NOMO-1 treated with dmso at 0.1 percent for 144 hours (cell line): ENCODE measurements around the gene FAM174C.
"Not testable (repeated sequence)": the region's sequence is repeated elsewhere in the genome, so short reads cannot be mapped to it uniquely, and the experiment has no call there.

ENCODE experiments used
- DNase-seq: peaks from one replicate; lab custom pipeline; 2025; ENCODE audit not compliant: unreplicated experiment; lab: John Stamatoyannopoulos, UW

The FAM174C gene

DNA sequence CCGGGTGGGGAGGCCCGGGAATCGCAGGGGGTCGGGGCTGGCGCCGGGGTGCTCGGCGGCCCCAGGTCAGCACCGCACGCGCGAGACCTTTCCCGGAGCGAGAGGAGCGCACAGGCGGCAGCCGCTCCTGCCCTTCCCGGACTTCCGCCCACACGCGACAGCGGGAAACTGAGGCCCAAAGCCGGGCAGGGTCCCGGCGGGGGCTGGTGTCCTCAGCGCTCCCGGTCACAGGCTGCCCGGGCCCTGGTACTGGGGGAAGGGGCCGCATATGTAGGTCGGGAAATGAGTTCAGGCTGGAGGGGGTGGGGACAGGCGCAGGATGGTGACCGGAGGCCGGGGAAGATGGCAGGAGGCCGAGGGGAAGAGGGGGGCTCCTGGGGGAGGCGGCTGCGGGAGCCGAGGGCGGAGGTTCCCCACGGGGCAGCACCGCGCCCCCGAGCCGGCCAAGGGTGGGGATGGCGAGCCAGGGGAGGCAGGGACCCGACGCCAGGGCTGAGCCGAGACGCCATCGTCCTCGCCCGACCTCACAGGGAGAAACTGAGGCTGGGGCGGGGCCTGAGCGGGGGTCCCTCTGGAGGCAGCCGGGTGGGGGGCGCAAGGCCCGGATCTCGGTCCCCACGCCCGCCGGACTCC, 38.2 kb upstream of the FAM174C start:
- no peak for DNase-seq

DNA sequence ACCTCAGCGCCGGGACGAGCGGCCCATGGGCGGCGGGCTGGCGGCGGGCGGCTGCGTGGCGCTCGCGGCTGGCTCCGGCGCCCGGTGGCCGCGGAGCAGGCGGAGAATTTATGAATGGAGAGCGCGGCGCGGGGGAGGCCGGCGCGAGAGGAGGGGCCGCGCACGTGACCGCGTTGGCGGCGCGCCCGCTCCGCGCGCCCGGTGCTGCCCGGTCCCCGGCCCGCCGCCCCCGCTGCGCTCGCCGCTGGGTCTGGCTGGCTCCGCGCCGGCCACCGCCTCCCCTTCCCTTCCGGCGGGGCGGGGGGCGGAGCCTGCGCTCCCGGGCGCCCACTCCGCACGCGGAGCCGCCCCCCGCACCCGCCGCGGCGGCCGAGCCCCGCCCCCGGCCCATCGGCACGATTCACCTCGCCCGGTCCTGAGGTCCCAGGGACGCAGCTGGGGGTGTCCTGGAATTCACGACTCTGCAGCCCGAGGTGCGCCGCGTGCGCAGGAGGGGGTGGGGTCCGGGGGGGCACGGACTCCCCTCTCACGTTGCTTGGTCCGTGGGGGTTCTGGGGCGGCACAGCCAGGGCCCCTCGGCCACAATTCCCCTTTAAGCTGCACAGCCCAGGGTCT, 37.5 kb upstream of the FAM174C start, which contains the start of gene CBARP:
CBARP (minus strand) TSS at position 252 of the 615 bp plus-strand sequence. CDS start 1,905 bp downstream, outside the sequence.
- DNase-seq, result no peak

DNA sequence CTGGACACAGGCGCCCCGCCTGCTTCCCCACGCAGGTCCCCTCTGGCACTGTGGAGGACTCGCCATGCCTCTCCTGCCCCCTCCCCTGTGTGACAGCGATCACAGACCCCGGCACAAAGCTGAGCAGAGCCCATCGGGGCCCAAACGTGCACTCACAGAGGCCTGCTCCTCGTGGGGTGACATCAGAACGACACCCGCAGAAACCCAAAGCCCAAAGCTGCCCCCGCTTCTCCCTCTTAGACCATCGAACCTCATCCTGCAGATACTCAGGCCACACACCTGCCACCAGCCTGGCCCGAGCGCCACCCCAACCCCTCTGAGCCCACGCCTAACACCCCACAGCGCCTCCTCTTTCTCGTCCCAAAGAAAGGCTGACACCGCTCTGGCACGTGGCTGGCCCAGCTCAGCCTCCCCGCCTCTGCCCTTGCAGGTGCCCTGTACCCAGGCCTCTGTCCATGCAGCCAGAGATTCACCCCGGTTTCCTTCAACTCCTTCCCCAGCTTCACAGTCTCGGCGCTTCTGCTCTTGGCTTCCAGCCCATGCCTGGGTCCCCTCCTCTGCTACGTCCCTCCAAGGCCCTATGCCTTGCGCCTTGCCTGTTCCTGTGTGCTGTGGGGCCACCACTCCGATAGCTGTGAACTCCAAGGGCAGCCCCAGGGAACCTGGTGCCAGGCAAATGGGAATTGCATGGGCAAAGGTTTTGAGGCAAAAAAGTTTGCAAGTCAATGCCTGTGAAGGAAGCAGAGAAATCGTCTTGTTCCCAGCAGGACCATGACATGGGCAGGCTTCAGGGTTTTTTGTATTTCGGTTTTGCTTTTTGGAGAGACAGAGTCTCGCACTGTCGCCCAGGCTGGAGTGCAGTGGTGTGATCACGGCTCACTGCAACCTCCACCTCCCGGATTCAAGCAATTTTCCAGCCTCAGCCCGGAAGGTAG, 36.7 kb upstream of the FAM174C start:
- no peak for DNase-seq

DNA sequence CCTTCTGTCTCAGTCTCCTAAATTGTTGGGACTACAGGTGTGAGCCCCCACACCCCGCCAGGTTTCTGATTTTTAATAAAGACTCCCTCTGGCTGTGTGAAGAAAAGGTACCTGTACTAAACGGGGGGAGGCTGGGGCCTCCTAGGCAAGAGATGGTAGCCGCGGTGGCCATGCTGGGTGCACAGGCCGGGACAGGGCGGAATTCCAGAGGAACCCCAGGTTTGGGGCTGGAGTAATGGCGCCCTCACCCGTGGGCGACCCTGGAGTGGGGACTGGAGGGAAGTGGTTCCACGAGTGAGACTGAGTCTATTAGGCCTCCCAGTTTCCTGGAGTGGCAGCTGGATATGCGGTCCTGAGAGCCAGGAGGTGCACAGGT, 35.9 kb upstream of the FAM174C start:
- DNase-seq, result no peak

DNA sequence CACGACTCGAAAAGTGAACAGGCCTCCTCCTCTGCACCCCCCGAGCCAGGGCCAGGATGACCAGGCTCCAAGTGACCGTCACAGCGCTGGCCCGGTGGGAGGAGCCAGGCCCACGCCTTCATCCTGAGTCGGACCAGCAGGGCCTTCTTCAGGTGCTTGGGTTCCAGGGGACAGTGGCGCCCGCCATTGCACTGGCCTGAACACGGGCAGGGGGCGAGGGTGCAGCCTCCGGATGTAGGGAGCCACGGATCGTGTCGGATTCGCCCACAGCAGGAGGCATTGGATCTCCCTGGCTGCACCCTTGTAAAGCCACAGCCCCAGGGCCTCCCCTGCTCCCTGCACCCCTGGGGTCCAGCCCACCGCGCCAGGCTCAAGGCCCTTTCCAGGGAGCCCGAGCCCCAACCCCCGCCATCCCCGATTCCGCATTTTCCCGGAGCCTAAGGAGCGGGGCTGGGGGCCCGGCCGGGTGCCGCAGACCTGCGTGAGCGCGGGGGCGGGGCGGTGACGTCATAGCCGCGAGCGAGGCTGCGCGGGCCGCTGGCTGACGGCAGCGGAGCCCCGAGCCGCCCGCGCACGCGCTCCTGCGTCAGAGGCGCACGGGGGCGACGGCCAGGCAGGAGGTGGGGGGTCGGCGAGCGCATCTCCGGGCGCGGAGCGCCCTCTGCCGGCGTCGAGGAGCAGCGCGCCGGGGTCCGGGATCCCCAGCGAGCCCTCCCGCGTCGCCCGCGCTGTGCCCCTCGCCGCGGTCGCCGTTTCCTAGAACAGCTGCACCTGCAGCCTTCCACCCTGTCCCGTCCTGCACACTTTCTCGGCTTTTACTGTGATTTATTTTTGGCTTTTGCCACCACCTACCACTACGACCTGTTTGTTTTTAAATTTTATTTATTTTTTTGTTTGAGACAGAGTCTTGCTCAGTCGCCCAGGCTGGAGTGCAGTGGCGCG, 35.3 kb upstream of the FAM174C start:
- DNase-seq, result peak; percentile 69

DNA sequence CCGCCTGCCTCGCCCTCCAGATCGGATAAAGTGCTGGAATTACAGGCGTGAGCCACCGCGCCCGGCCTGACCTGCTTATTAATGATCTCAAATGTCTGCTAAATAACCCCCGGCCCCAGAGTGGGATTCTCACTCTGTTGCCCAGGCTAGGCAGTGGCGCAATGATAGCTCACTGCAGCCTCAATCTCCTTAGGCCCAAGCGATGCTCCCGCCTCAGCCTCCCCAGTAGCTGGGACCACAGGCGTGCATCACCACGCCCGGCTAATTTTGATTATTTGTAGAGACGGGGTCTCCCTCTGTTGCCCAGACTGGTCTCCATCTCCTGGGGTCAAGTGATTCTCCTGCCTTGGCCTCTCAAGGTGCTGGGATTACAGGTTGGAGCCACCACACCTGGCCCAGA, 34.4 kb upstream of the FAM174C start:
- DNase-seq, result no peak

DNA sequence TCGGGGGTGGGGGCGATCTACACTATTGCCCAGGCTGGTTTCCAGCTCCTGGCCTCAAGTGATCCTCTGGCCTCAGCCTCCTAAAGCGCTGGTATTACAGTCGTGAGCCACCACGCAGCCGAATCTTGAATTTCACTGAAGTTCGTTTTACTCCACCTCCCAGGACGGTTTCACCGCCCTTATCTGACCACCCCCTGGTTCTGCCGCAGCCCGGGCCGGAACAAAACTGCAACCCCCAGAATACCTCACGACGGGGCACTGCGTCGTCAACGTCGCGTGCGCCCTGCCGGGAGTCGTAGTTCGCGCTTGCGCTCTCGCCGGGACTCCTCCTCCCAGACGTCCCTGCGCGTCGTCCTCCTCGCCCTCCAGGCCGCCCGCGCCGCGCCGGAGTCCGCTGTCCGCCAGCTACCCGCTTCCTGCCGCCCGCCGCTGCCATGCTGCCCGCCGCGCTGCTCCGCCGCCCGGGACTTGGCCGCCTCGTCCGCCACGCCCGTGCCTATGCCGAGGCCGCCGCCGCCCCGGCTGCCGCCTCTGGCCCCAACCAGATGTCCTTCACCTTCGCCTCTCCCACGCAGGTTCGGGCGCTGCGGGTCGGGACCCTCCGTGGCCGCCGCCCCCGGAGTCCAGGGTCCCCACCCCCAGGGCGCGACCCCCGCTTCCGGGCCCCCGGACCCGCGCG, 33.8 kb upstream of the FAM174C start, which contains the start of gene ATP5F1D:
ATP5F1D (plus strand) TSS at position 335 of the 679 bp plus-strand sequence; CDS start at position 435, 100 bp downstream.
- DNase-seq, result peak; percentile 91

DNA sequence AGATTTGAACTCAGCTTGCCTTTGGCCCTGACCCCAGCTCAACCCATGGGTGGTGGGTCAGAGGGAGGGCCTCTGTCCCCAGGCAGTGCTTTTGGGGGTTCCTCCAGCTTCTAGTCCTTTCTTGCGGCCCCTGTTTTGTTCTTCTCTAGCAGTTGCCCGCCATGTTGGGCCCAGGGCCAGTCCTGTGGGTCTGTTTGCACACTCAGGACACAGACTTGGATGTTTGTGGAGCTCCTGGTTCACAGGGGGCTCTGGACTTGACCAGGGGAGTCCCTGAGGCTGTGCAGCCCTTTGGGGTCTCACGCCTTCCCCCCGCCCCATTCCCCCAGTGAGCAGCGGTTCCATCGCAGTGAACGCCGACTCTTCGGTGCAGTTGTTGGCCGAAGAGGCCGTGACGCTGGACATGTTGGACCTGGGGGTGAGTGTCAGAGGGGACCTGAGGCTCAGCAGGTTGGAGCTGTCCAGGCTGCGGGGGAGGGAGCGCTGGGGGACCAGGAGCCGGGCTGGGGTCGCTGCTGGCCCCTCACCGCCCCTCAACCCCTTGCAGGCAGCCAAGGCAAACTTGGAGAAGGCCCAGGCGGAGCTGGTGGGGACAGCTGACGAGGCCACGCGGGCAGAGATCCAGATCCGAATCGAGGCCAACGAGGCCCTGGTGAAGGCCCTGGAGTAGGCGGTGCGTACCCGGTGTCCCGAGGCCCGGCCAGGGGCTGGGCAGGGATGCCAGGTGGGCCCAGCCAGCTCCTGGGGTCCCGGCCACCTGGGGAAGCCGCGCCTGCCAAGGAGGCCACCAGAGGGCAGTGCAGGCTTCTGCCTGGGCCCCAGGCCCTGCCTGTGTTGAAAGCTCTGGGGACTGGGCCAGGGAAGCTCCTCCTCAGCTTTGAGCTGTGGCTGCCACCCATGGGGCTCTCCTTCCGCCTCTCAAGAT, 31.3 kb upstream of the FAM174C start:
- DNase-seq, result peak; percentile 78

DNA sequence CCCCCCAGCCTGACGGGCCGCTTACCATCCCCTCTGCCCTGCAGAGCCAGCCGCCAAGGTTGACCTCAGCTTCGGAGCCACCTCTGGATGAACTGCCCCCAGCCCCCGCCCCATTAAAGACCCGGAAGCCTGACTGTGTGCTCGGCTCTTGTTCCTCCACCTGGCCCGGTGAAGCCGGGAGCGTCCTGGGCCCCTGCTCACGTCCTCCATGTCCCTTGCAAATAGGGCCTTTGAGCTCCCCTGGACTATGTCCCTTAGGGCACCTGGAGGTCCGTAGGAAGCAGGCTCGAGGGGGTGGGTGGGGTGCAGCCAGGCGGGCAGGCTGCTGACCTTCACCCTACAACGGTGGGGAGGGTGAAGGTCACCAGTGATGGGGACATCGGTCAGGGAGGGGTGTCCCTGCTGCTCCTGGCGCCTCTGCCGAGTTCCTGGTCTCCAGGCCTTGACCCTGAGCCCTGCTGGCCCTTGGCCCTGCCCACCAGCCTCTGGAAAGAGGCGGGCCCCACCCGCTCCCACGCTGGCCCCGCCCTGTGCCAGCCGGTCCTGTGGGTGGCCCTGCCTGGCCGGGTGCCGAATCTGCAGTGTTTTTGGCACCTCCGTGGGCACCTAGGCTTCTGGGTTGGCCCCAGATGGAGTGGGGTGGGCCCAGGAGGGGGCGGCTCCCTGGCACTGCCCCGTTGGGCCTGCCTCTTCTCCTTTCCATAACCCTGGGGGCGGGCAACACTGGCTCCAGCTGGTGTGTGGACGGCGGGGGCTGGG, 30.5 kb upstream of the FAM174C start:
- no peak for DNase-seq

DNA sequence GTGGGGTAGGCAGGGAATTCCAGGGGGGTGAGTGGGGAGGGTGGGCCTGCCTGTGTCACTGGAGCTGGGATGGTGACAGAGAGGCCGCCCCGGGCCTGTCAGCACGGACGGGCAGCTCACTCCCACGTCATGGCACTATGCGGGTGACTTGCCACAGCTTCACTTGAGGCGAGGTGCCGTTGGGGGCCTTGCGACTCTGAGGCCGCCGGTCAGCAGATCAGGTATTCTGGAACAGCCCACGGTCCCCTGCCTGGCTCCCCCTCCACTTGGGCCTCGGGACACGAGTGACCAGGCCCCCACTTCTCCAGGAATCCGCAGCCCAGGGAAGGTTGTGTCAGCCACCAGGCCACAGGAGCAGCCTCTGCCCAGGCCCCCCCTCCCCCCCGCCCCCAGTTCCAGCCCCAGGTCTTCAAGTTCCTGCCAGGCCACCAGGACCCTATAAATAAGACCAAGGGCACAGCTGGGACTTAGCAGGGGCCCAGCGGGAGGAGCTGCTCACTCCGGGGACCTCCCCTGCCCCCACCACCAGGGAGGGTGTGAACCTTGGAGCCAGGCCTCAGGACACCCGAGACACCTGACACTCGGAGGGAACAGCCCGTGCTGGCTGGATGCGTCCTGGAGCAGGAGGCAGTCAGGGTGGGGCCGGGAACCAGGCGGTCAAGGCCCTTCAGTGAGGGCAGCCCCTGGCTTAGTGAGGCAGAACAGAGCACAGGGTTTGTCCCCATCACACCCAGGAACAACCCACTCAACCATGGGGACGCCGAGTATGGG, 29.7 kb upstream of the FAM174C start:
- no peak for DNase-seq

DNA sequence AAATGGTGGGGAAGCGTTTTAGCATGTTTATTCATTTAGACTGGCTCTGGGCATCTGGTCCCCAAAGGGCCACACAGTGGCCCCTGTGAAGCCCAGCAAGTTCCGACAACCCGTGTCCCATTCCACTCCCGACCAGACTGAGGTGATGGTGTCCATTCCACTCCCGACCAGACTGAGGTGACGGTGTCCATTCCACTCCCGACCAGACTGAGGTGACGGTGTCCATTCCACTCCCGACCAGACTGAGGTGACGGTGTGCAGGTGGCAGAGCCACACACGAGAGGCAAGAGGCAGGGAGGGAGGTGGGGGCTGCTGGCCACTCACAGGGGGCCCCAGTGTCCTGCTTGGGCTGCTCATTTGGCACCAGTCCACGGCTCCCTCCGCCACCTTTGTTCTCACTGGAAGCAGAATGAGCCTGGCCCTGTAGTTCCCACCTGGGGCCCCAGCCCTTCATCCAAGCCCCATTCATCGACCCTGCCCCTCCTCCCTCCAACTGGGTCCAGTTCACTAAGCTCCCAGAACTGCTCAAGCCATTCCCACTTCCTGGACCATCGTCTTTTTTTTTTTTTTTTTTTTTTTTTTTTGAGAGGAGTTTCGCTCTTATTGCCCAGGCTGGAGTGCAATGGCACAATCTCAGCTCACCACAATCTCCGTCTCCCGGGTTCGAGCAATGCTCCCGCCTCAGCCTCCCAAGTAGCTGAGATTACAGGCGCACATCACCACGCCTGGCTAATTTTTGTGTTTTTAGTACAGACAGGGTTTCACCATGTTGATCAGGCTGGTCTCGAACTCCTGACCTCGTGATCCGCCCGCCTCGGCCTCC, 28.9 kb upstream of the FAM174C start:
- DNase-seq, result not testable (repeated sequence)

DNA sequence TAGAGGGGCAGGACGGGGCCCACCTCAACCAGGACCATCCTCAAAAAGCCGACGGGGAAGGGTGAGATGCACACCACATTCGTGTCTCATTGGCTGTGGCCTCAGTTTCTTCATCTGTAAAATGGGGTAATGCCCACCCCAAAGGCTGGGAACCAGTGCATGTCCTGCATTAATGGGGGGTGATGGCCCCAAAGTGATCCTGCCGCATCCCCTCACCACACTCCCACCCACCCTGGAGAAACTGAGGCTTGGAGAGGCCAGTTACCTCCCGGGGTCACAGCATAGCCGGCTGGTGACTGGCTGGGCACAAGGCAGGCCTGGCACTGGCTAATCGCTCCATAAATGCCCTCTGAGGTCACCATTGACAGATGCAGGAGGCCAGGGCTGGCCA, 27.6 kb upstream of the FAM174C start:
- no peak for DNase-seq

DNA sequence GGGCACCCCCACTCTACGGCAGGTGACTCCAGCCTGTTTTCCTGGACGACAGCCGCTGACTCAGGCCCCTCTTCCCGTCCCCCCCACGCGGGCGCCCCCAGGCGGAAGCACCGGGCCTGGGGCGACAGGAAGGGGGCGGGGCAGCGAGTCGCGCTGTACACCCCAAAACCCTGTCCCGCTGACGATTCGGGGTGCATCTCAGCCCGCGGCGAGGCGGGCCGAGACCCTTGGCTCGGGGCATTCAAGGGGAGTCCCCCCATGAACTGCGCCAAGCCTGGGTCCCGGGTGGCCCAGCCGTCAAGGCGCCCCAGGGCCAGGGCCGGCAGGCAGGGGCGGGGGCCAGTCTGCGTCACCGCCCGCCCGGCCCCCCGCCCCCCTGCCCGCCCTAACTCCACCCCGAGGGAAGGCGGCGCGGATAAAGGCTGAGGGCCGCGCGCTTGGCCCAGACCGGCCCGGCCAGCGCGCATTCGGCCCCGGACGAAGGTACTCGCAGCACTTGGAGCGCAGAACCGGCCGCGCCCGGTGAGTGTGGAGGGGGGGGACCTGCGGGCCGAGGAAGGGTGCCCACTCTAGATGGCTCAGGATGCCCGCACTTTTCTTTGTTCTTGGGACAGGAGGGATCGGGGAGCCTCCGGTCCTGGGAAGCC, 27.1 kb upstream of the FAM174C start, which contains the start of gene MIDN:
MIDN (plus strand) TSS at position 445 of the 647 bp plus-strand sequence. CDS start 1,714 bp downstream, outside the sequence.
- peak; percentile 68 for DNase-seq

DNA sequence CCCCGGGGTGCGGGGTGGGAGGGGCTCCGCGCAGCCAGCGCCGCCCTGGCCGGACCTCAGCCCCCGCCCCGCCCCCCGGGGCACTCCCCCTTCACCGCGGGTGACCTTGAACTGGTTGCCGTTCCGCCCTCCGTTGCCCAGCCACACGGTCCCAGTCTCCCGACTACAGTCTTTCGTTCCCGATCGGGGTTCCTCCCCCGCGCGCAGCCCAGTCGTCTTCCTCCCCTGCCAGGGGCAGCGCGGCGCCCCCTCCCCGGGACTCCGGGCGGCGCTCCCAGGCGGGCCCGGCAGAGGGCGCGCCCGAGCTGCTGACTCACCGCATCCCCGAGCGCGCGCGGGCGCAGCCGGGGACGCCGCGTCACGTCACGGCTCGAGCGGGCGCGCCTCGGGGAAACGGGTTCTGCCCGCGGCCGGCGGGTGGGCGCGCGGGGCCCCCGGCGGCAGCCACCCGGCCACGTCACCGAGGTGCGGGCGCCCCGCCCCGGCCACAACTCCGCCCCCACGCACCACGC, 26.5 kb upstream of the FAM174C start:
- DNase-seq, result peak; percentile 82

DNA sequence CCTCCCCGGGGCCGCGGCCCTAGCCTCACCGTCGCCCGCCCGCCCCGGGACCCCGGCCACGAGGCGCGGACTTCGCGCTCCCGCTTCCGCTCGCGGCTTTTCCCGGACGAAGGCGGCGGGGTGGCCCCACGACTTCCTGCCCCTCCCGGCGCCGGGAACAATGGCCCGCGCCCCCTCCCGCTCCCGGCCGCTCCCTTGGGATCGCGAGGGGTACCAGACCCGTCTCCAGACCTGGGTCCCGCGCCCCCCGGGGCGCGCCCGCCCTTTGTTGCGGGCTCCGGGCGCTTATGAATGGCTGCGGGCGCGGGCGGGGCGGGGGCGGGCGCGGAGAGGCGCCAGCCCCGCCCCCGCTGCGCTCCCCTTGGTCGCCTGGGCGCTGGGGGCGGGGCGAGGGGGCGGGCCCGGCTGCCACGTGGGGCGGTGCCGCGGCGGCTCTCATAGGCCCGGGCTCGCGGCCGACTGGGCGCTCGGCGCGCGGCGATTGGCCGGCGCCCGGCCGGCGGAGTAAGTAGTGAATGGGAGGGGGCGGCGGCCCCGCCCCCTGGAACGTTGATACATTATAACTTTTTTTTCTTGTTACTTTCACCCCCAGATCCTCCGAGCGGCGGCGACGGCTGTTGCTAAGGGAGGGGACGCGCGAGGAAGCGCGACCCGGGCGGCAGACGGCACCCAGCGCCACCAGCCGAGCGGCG, 25.9 kb upstream of the FAM174C start:
- DNase-seq, result peak; percentile 88
